K562 (cell line): ENCODE results near the gene FKBP2. TPM values are rescaled to one million over a fixed set of nuclear protein-coding genes. Genes with fewer than 3 reads are reported as not detected.

Source experiments
- BRD9 ChIP-seq: fragments of 450-650 bp; IDR thresholded peaks from 2 replicates; pipeline ENCODE4 v1.6.1; 2018; ENCODE audit warnings: low read depth; ENCODE audit not compliant: partially characterized antibody
- C11orf30 ChIP-seq: fragments of 450-650 bp; IDR thresholded peaks from 2 replicates; pipeline ENCODE4 v1.6.1; 2016; ENCODE audit warnings: low read depth, mild to moderate bottlenecking
- CHCHD3 ChIP-seq: fragments of 250-450 bp; sonication (Bioruptor Pico); IDR thresholded peaks from 2 replicates; pipeline ENCODE4 v2.1.2; 2022; ENCODE audit warnings: mild to moderate bottlenecking
- COPS2 ChIP-seq: fragments of 450-650 bp; conservative IDR thresholded peaks from 2 replicates; pipeline ENCODE4 v1.6.1; 2016; ENCODE audit warnings: mild to moderate bottlenecking, moderate library complexity
- DNMT1 ChIP-seq: fragments of 450-650 bp; IDR thresholded peaks from 2 replicates; pipeline ENCODE4 v1.6.1; 2016; ENCODE audit warnings: antibody characterized with exemption, mild to moderate bottlenecking
- EP300 ChIP-seq: IDR thresholded peaks from 2 replicates; pipeline ENCODE4 v1.6.1; 2012; ENCODE audit warnings: low read length, improper control_type of control experiment
- FOXK2 ChIP-seq, 2 experiments: fragments of 450-650 bp; IDR thresholded peaks in 1 of 2; conservative IDR thresholded peaks in 1 of 2; 2 replicates each; pipeline ENCODE4 v1.6.1; 2016; ENCODE audit warnings: low read depth in 2 of 2, mild to moderate bottlenecking in 1 of 2
- NEUROD1 ChIP-seq: fragments of 150-350 bp; IDR thresholded peaks from 2 replicates; pipeline ENCODE4 v1.6.1; 2014; ENCODE audit warnings: borderline replicate concordance, low read length, low read depth; ENCODE audit not compliant: partially characterized antibody
- PHB2 ChIP-seq: fragments of 450-650 bp; IDR thresholded peaks from 2 replicates; pipeline ENCODE4 v1.6.1; 2017; ENCODE audit warnings: low read depth
- RBM17 ChIP-seq: fragments of 200-400 bp; formaldehyde crosslinking; IDR thresholded peaks from 2 replicates; pipeline ENCODE4 v1.6.1; 2017; ENCODE audit warnings: low read depth, mild to moderate bottlenecking, low read length, borderline replicate concordance
- RCOR1 ChIP-seq, 2 experiments: IDR thresholded peaks; 2 replicates each; pipeline ENCODE4 v1.6.1; 2012; ENCODE audit warnings: low read depth in 2 of 2, low read length in 2 of 2, borderline replicate concordance in 1 of 2, improper control_type of control experiment in 1 of 2
- SP1 ChIP-seq: sonication (generic); formaldehyde crosslinking; IDR thresholded peaks from 2 replicates; pipeline ENCODE4 v1.8.1; 2022; ENCODE audit warnings: mild to moderate bottlenecking, missing genetic modification reagents
- ZFPM2 ChIP-seq: fragments of 250-450 bp; sonication (Bioruptor Pico); IDR thresholded peaks from 2 replicates; pipeline ENCODE4 v1.5.1; 2022; ENCODE audit warnings: mild to moderate bottlenecking
- polyA plus RNA-seq, 8 experiments: library from polyadenylated mRNA; depleted of rRNA in 4 of 8; stranded (reverse) in 5 of 8; unstranded in 3 of 8; fragments of >200 nt; fragmentation: Nextera tagmentation in 2 of 8; fragmentation: Illumina TruSeq in 1 of 8; extraction: Ambion mirVana in 2 of 8; extraction: Trizol in 1 of 8; gene quantifications; 2 replicates each; pipeline versions ENCODE4 v1.2.1 to v1.2.3, GENCODE V29; 2011 to 2014; ENCODE audit warnings: inconsistent platforms in 1 of 8, missing spikeins in 1 of 8
- total RNA-seq, 7 experiments: library from RNA; depleted of rRNA in 6 of 7; stranded (reverse); fragments of >200 nt in 6 of 7; fragmentation: Illumina TruSeq in 2 of 7; extraction: Trizol in 2 of 7; gene quantifications; 2 replicates each; pipeline versions ENCODE4 v1.2.1 to v1.2.3, GENCODE V29; 2011 to 2021; ENCODE audit warnings: low replicate concordance in 1 of 7
- TF ChIP-seq, protein P1 (sequence below), 2 experiments: fragments of 450-650 bp in 1 of 2; IDR thresholded peaks; 2 replicates each; pipeline ENCODE4 v1.6.1; 2011 to 2017; ENCODE audit warnings: low read depth in 2 of 2, antibody characterized with exemption in 1 of 2, borderline replicate concordance in 1 of 2, low read length in 1 of 2, mild to moderate bottlenecking in 1 of 2, mixed read lengths in 1 of 2; ENCODE audit not compliant: control insufficient read depth in 1 of 2
- TF ChIP-seq, protein P2 (sequence below): sonication (generic); formaldehyde crosslinking; IDR thresholded peaks from 2 replicates; pipeline ENCODE4 v1.8.1; 2023; ENCODE audit warnings: mild to moderate bottlenecking, missing genetic modification reagents
- TF ChIP-seq, protein P3 (sequence below): fragments of 450-650 bp; conservative IDR thresholded peaks from 2 replicates; pipeline ENCODE4 v1.6.1; 2016; ENCODE audit warnings: missing genetic modification characterization, low read depth, mild to moderate bottlenecking, missing compliant biosample characterization, moderate library complexity
- TF ChIP-seq, protein P4 (sequence below): fragments of 250-450 bp; sonication (Bioruptor Pico); IDR thresholded peaks from 2 replicates; pipeline ENCODE4 v1.4.0; 2020

FKBP2 gene
- total and polyA plus RNA-seq, 9 of the 15 experiments (the other 6 are each of a cell fraction or from before 2014, with no cell fraction given) = 3.5 to 151 (median 58.1) TPM

DNA sequence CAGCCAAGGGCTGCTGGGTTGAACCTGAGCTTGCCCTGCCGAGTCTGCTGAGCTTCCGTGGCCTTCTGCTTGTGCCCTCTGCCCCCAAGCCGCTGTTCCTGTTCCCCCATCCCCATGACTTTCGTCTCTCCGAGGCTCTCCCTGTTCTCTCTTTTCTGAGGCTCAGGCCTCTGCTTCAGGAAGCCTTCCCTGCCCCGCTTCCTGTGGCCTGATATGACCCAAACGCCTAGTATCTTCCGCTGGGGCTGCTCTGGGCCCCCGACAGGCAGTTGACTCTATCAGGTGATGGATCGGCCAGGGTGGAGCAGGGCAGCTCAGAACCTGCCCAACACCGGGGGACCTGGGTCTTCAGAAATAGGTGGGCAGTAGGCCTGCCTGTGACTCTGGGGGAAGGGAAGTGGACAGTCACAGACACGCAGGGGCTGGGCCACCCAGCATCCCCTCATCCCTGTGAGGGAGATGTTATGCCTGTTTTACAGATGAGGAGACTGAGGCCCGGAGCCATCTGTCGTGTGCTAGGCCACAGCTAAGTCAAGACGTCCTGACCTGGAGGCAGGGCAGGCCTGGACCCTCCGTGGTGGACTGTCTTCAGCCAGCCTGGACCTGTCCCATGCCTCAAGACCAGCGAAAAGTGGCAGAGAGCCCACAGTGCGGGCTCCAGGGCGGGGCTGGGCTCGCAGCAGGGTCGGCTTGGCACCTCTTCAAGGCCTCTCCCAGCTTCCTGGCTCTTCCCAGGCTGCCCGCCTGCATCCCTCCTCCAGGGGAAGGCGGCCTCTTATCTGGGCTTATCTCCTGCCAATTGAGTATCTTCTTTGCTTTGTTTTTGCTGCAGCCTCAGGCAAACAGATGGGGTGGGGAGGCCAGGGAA is 27.4 kb downstream of the FKBP2 start (continued):
- TF ChIP-seq, protein P1, sequence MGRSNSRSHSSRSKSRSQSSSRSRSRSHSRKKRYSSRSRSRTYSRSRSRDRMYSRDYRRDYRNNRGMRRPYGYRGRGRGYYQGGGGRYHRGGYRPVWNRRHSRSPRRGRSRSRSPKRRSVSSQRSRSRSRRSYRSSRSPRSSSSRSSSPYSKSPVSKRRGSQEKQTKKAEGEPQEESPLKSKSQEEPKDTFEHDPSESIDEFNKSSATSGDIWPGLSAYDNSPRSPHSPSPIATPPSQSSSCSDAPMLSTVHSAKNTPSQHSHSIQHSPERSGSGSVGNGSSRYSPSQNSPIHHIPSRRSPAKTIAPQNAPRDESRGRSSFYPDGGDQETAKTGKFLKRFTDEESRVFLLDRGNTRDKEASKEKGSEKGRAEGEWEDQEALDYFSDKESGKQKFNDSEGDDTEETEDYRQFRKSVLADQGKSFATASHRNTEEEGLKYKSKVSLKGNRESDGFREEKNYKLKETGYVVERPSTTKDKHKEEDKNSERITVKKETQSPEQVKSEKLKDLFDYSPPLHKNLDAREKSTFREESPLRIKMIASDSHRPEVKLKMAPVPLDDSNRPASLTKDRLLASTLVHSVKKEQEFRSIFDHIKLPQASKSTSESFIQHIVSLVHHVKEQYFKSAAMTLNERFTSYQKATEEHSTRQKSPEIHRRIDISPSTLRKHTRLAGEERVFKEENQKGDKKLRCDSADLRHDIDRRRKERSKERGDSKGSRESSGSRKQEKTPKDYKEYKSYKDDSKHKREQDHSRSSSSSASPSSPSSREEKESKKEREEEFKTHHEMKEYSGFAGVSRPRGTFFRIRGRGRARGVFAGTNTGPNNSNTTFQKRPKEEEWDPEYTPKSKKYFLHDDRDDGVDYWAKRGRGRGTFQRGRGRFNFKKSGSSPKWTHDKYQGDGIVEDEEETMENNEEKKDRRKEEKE (IDR thresholded peaks at IDR 0.05; ENCODE audit: borderline replicate concordance in 1 of 2, control insufficient read depth in 1 of 2, low read depth in 2 of 2, low read length in 1 of 2) = no peak
- TF ChIP-seq, protein P2, sequence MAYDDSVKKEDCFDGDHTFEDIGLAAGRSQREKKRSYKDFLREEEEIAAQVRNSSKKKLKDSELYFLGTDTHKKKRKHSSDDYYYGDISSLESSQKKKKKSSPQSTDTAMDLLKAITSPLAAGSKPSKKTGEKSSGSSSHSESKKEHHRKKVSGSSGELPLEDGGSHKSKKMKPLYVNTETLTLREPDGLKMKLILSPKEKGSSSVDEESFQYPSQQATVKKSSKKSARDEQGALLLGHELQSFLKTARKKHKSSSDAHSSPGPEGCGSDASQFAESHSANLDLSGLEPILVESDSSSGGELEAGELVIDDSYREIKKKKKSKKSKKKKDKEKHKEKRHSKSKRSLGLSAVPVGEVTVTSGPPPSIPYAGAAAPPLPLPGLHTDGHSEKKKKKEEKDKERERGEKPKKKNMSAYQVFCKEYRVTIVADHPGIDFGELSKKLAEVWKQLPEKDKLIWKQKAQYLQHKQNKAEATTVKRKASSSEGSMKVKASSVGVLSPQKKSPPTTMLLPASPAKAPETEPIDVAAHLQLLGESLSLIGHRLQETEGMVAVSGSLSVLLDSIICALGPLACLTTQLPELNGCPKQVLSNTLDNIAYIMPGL (CRISPR knock-in tag) = no peak
- TF ChIP-seq RBM17 (no peak), FOXK2 (conservative IDR thresholded peaks at IDR 0.05 in 1 of 2, IDR thresholded peaks at IDR 0.05 in 1 of 2; ENCODE audit: low read depth in 2 of 2) (no peak), BRD9 (no peak), RCOR1 (IDR thresholded peaks at IDR 0.05; ENCODE audit: borderline replicate concordance in 1 of 2, low read depth in 2 of 2, low read length in 2 of 2) (peak; percentile 21 to 43; a peak in 1 of 4 replicates), SP1 (CRISPR knock-in tag) (peak; percentile 59), CHCHD3 (CRISPR knock-in tag) (no peak), NEUROD1 (peak; percentile 28), DNMT1 (no peak), COPS2 (no peak), C11orf30 (no peak), PHB2 (no peak), ZFPM2 (no peak), EP300 (peak; percentile 51; the same call in 1 of the 2 replicates)
- TF ChIP-seq, protein P3, sequence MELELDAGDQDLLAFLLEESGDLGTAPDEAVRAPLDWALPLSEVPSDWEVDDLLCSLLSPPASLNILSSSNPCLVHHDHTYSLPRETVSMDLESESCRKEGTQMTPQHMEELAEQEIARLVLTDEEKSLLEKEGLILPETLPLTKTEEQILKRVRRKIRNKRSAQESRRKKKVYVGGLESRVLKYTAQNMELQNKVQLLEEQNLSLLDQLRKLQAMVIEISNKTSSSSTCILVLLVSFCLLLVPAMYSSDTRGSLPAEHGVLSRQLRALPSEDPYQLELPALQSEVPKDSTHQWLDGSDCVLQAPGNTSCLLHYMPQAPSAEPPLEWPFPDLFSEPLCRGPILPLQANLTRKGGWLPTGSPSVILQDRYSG (tag) = 0 out of 2 replicates have a peak, but pooled peaks have one; percentile 32
- TF ChIP-seq, protein P4, sequence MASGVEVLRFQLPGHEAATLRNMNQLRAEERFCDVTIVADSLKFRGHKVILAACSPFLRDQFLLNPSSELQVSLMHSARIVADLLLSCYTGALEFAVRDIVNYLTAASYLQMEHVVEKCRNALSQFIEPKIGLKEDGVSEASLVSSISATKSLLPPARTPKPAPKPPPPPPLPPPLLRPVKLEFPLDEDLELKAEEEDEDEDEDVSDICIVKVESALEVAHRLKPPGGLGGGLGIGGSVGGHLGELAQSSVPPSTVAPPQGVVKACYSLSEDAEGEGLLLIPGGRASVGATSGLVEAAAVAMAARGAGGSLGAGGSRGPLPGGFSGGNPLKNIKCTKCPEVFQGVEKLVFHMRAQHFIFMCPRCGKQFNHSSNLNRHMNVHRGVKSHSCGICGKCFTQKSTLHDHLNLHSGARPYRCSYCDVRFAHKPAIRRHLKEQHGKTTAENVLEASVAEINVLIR (CRISPR knock-in tag) = no peak
